ENCODE measurements around the gene C16orf74.
A peak's percentile ranks its signal among the peaks of the same experiment; 100 is the strongest.

C16orf74 gene

DNA sequence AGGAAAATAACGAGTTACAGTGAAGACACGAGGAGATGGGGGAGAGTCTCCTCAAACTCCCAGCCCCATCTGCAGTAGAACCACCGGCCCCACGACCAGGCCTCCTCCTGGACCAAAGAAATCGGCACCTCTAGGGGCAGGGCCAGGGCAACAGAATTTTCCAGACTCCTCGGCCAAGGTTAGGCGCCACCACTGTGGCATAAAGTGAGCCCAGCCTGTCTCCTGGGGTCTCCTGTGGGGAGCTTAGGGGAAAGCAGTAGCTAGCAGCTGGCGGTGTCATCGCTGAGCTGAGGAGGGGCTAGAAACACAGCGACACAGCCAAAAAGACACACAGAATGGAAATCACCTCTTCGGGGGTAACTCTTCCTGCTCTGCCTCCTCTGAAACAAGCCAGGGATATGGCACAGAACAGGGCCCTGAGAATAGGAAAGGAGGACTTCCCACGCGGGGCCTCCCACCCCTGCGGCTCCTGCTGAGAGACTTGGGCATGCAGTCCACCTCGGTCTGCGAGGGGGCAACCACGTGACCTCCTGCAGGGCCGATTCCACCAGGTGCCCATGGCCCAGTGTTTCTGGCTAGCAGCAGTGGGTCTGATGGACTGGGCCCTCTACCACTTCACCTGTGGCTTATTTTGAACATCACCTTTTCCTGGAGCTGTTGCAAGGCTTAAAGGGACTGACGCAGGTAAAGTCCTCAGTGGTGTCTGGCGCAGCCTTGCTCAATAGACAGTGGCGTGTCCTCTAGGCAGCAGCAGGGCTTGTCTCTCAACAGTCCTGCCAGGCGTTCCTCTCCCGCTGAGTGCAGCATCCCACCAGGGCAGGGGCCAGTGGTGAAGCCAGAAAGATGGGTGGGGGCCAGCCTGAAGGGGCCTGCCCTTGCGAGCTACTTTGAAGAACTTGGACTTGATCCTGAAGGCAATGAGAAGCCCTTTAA, 55.4 kb downstream of the C16orf74 start:
- DNase-seq (ENCODE audit: low read depth in 2 of 2) = no peak

DNA sequence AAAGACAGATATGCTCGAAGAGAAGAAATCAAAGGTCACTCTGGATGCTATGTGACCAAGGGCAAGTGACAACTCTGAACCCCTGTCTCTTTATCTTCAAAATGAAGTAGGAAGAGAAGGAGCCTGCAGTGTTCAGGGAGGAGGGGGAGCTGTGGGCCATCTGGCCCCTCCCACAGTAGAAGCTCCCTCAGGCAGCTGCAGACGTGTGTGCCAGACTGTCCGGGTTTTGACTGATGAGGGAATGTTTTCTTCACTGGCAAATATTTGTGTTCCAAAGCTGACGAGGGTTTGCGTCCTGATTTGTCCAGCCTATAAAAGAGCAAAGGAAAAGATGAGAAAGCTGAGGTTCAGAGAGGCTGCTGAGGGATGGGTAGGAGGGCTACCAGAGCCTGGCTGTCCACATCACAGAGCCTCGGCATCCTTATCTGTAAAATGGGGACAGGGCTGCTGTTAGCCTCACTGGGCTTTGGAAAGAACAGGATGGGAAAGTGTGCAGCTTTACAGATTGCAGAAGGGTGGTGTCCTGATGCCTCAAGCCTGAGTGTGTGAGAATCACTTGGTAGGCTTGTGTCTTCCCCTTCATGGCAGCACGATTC, 60.3 kb downstream of the C16orf74 start:
- no peak for DNase-seq (ENCODE audit: low read depth in 2 of 2)

DNA sequence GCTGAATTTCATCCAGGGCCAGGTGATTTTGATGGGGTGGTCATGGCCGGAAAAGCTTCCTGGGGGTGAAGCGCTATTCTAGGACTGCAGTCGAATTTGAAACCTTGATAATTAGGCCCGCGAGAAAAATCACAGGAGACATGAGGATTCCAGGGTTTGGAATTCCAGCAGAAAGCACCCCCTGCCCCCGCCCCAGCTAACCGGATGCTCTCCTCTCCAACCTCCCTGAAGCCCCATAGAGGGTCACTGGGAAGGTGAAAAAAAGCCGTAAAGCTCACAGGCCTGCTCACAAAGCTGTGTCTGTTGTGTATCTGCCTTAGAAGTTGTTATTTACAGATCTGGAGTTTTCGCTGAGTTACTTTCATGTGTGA, 61.0 kb downstream of the C16orf74 start:
- DNase-seq (ENCODE audit: low read depth in 2 of 2) = no peak

DNA sequence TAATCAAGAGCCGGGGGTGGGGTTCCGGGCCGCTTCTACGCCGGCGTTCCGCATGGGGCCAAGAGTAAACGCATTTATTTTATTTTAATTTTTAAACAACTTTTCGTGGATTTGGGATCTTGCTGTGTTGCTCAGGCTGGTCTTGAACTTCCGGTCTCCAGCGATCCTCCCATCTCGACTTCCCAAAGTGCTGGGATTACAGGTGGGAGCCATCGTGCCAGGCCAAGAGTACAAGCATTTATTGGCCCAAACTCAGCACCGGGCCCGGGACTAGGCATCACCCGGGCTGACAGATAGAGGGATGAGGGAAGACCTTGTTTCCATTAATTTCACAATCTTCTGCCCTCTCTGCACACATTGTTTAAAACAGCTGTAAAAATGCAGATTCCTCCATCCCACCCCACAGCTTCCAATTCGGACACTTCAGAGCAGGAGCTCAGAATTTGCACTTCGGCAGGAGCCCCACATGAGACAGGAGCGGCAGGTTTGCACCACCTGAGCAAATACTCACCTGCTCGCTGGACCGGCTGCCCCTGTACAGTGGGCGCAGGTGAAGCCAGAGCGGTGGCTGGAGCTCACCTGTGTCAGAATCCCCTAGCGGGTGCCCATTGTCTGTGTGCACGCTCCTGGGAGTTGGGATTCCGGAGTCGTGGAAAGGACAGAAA, 61.5 kb downstream of the C16orf74 start:
- no peak for DNase-seq (ENCODE audit: low read depth in 2 of 2)

DNA sequence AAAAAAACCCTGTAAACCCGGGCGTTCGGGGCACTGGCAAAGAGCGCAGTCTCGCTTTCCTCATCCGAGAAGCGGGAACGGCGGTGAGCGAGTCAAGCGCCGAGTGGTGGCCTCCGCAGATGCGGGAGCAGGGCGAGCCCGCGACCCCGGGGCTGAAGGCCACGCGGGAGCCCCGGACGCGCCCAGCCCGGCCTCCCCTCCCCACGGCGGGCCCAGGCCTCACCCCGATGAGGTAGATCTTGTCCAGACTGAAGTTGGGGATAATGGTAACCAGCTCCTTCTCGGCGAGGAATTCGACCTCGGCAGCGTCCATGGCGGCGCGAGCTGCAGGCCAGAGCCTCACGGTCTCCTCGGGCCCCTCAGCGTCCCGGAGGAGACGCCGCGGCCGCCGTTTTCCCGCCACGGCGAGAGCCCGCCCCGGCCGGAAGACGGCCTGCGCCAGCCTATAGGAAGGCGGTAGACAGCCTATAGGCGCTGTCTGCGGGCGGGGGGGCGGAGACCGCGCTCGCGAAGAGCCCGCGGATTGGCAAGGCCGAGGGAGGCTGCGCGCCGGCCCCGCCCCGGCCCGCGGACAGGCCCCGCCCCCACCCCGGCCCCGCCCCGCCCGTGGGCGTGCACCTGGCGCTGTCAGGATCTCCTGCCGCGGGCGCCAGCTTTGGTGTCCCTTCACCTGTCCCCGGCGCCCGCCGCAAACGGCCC, 62.2 kb downstream of the C16orf74 start, which contains the start of gene GINS2:
Gene GINS2, minus strand, starts transcription at position 369 of the 699 bp plus-strand sequence. Its CDS starts 56 bp downstream, at position 313.
- DNase-seq (ENCODE audit: low read depth in 2 of 2) = peak; percentile 81 to 91

DNA sequence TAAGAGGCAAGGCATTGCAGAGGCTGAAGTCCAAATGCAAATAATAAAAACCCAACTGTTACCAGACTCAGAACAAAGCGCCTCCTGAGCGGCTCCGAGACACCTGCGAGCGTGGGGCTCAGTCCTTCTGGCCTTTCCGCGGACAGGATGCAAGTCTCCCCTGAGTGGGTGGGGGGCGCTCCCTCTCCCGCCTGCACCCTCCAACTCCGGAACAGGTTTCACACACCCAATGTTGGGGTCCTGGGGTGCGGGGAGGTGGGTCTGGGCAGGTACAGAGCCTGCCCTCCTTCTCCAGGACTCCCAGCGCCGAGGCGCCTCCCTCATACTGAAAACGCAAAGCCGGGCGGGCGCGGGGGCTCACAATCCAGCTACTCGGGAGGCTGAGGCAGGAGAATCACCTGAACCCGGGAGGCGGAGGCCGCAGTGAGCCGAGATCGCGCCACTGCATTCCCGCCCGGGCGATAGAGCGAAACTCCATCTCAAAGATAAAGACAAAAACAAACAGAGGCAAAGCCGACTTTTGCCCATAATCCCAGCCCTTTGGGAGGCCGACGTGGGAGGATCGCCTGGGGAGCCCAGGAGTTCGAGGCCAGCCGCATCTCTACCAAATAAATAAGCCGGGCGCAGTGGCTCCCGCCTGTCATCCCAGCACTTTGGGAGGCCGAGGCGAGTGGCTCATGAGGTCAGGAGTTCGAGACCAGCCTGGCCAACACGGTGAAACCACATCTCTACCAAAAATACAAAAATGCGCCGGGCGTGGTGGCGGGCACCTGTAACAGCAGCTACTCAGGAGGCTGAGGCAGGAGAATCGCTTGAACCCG, 63.0 kb downstream of the C16orf74 start:
- DNase-seq (ENCODE audit: low read depth in 2 of 2) = no peak

DNA sequence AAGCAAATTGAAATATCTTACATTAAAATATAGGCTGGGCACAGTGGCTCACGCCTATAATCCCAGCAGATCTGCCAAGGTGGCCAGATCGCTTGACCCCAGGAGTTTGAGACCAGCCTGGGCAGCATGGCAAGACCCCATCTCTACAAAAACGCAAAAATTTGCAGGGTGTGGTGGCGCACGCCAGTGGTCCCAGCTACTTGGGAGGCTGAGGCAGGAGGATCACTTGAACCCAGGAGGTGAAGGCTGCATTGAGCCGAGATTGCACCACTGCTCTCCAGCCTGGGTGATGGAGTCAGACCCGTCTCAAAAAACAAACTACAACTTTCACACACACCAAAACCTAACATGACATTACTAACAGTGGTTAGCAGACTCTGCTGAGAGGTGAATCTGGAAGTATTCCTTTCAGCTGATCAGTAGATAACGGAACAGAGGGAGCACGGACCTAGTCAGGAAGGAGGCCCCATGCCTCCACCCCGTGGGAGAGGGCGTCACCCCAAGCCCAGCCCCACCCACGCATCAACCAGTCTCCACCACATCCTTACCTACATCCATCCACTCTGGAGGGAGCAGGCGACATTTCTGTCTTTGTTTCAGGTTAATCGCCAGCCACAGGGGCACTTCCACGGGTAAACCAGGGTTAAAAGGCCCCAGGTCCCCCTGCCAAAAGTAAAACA, 63.8 kb downstream of the C16orf74 start:
- DNase-seq (ENCODE audit: low read depth in 2 of 2) = no peak

DNA sequence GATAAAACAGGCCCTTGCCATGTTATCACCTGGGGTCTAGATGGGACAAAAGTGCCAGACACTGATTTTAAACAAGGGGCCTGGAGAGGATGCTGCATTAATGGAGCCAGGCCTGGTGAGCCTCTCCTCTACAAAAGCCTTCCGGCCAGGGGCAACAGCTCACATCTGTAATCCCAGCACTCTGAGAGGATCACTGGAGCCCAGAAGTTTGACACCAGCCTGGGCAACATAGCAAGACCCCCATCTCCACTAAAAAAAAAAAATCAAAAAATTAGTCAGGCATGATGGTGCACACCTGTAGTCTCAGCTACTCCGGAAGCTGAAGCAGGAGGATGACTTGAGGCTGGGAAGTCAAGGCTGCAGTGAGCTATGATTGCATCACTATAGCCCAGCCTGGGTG, 65.6 kb downstream of the C16orf74 start:
- no peak for DNase-seq (ENCODE audit: low read depth in 2 of 2)

DNA sequence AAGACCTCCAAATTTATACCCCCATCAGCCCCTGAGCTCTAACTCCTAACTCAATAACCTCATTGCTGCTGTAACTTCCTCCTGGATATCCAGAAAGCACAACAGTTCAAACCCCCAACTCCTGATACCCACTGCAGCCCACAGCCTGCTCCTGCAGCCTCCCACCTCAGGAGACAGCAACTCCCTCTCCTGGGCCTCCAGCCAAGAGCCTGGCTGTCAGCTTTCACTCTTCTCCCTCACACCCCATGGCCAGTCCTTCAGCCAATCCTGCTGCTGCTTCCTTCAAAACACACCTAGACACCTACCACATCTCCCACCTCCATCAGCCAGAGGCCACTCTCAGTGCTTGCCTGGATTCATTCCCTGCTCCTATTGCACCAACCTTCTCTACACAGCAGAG, 67.5 kb downstream of the C16orf74 start:
- no peak for DNase-seq (ENCODE audit: low read depth in 2 of 2)

DNA sequence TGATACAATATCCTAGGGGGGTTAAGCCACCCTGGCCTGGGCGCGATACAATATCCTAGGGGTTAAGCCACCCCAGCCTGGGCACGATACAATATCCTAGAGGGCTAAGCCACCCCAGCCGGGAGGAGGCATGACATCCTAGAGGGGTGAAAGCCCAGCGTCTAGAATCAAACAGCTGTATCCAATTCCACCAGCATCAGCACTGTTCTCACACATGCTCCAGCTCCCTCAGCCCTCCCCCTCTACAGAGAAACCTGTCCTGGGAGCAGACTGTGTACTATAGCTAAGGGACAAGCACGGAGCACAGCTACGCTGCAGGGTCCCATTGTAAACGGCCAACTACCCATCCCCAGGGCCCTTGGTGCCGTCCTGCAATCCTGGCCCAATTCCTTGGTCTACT, 68.4 kb downstream of the C16orf74 start:
- no peak for DNase-seq (ENCODE audit: low read depth in 2 of 2)

DNA sequence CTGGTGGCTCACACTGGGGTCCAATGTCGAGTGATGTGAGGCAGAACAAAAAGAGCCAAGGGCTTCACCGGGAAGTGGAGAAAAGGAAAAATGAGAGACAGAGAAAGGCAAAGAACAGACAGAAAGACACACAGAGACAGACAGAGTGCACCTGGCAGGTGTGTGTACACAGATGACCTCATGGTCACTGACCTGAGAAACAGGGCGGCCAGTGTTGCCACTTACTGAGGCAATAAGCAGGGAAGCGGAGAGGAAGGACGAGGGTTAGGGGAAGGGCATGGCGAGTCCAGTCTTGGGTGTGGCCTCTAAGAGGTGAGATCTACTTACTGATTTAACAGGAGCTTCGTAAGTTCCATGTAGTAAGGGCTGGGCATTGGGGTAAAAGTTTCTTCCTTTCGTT, 69.6 kb downstream of the C16orf74 start:
- DNase-seq (ENCODE audit: low read depth in 2 of 2) = no peak

DNA sequence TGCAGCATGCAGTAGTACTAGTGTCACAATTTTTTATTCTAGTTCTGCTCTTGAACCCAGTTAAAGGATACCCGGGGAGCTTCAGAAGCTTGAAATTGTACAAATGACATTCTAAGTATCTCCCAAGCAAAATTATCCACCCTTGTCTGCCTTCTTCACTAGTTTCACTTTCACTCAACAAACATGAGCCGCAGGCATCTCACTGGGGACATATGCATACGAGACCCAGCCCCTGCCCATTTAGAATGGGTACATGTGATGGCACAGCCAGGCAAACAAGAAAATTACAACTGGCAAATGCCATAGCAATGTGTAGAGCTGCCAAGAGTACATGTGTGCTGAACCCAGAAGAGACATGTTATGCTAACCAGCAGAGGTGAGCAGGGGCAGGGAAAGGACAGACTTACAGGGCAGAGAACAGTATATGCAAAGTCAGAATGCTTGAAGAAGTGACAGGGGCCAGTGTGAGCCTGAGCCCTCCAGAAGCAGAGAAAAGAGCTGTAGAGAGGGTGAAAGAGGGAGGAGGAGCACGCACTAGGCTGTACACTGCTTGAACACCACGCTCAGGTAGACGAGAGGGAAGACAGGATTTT, 70.4 kb downstream of the C16orf74 start:
- DNase-seq (ENCODE audit: low read depth in 2 of 2) = no peak

DNA sequence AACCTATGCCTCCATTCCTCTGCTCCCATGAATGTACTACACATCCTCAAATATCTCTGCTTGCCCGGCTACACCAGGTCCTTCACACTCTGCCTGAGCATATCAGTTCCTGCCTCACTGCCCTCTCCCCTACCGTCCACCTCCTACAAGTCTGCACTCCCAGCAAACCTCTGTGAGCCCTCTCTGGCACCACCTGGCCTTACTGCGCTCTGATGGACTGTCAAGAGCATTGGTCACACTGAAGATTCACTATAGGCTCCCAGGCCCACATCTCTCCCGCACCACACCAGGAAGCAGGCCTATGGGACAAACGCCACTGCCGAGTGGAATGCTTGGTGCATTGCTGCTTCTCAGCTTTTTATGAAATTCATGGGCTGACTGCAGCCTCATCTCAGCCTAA, 71.0 kb downstream of the C16orf74 start:
- no peak for DNase-seq (ENCODE audit: low read depth in 2 of 2)

DNA sequence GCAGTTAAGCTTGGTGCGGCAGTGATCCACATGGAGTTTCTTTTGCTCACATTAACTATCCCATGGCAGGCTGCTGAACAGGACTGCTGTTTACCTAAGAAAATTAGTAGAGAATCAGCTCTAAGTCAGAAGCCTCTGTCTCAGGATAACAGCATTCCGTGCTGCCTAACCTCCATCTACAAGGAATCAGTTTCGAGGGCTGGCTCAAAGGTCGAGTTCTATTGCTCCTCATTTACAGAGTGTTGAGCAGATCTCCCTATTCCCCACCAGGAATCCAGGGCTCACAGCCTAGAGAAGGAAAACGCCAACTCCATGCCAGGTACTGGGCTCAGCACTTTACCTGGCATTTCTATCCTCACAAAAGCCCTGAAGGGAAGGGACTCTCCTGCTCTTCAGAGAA, 72.1 kb downstream of the C16orf74 start:
- no peak for DNase-seq (ENCODE audit: low read depth in 2 of 2)

DNA sequence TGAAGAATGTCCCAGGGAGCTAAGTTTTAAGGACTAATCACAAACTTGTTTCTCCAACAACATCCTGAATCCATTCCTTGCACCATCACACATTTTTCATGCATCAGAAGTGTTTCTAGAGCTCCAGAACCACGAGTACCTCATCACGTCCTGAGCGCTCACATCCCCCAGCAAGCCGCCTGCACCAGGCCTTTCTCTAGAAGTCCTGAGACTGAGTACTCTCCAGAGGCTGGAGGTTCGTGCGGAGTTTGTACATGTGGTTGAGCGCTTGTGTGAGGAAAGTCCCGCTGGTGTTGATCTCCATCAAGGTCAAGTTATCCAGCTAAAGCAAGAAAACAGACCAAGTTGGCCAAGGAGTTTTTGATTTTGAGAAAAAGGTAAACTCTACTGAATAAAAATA, 72.9 kb downstream of the C16orf74 start:
- DNase-seq (ENCODE audit: low read depth in 2 of 2) = no peak

DNA sequence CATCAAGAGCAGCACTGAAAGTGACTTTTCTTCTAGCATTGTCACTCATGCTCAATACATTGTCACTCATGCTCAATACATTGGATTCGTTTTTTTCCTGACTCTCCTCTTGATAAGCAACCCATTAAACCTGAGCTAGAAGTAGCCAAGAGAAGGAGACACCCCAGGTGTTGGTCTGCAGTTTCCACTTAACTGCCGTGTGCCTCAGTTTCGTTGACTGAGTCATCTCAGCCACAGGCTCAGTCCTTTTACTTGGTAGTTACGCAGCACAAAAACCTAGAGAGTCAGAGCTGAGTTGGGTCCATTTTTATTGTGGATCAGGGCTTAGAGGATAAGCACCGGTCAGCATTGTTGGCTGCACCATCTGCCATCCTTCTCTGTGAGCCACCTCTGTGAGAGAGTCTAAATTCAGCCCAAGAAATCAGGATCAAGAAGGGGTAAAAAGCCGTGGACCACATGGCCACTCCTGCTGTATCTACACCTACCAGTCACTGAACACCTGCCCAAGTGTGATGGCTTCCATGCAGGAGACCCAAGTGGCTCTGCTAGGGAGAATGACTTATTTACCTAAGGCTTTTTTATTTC, 73.4 kb downstream of the C16orf74 start:
- DNase-seq (ENCODE audit: low read depth in 2 of 2) = no peak

DNA sequence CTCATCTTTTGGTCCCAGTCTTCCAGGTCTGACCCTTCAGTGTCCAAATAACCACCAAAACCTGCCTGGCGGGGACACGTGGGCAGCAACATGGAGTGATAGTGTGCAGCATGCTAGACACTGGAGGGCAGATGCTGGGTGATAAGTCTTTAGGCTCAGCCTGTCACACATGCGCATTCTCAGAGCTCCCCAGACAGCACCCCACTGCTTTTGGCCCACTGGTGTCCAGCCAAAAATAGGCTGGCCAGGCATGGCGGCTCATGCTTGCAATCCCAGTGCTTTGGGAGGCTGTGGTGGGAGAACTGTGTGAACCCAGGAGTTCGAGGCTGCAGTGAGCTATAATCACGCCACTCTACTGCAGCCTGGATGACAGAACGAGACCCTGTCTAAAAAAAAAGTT, 74.4 kb downstream of the C16orf74 start:
- DNase-seq (ENCODE audit: low read depth in 2 of 2) = no peak

DNA sequence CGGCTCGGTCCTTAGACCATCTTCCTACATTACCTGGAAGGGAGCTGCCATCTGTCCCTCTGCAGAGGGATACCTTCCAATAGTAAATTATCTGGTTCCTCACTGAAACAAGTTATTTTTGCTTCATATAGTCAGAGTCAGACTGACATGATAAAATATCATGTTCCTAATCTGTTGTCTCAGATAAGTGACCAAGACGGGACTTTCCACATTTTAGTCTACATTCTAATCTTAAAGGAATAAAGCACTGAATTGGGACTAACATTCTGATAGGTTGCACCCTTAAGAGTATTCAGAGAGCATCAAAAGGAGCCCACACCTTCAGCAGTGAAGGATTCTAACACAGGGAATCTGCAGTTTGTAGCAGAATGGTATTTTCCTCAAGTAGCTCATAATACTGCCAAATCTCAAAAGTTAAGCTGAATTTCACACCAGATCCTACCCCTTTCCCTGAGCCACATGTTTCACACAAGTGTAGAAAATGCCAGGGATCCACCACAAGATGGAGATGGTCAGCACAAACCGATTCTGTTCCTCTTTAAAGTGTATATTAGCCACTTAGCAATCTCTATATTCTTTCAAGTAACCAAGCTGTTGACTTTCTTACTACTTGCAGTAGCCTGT, 75.5 kb downstream of the C16orf74 start:
- DNase-seq (ENCODE audit: low read depth in 2 of 2) = no peak

DNA sequence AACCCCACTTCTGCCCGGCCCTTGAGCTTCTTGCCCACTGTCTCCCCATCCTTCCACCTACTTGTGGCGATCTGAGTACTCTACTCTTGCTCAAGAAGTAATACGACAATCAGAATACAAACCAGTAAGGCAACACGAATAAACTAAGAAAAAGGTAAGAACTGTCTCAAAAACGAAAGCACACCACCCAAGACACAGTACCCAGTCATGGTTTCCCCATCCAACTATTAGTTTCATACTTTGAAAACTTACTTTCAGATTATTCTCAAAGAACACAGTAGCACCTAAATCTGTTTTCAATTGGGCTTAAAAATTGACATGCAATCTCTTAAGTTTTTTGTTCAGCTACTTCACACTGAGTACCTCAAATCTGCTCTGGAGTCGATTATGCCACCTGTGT, 76.1 kb downstream of the C16orf74 start:
- DNase-seq (ENCODE audit: low read depth in 2 of 2) = no peak

DNA sequence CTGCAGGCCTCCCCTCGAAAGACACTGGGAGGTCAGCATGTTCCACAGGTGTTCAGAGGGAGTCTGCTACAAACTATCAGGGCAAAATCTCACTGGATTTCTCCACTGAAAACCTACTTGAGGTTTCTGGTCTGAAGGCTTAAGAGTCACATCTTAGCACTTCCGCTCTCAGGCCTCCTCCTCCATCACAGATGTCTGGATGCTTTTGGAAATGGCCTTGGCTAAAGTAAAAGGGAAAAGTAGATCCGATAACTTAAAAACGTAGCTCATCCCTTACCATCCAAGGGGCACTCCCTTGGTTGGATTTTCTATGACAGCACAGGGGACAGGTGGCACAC, 76.5 kb downstream of the C16orf74 start:
- no peak for DNase-seq (ENCODE audit: low read depth in 2 of 2)
